ENCODE data around the gene NEU4. TPM values are rescaled to one million over a fixed set of nuclear protein-coding genes. Genes with fewer than 3 reads are reported as not detected.

The NEU4 gene
- total RNA-seq, 1 experiment from 2014 or later, result 0.70 TPM

GRCh38 chr2:241855888-241856422, 47.0 kb downstream of the NEU4 start:
- Mint-ChIP-seq H3K4me3 (no peak overlapping the region), H3K27me3 (ENCODE audit: low read depth) (peaks cover 2% of the 10 kb centered on the region; the same call in 1 of the 2 replicates), H3K9me3 (no peaks in the 10 kb centered on the region), H3K27ac (no peak overlapping the region; a peak in 1 of 7 replicates), H3K36me3 (ENCODE audit: insufficient read depth in 1 of 3, low read depth in 3 of 3) (no peaks in the 10 kb centered on the region), H3K4me1 (peaks cover 2 to 6% of the 10 kb centered on the region in 2 experiments; a peak in 1 of 4 replicates)
- H3K27me3 ChIP-seq (ENCODE audit: insufficient read depth, low read length), result no peaks in the 10 kb centered on the region
- no CpG with 5 or more reads among the region's 20 CpGs for WGBS (ENCODE audit: extremely low coverage, insufficient read length, low lambda C conversion rate)
- no peak overlapping the region for H2BK120ac ChIP-seq (ENCODE audit: low read depth, low read length, poor library complexity, severe bottlenecking)
- H2BK5ac ChIP-seq (ENCODE audit: insufficient read length, low read length), result no peak overlapping the region
- H3K56ac ChIP-seq (ENCODE audit: insufficient read length, low read depth, low read length), result no peak overlapping the region
- no peaks in the 10 kb centered on the region for H3K4me1 ChIP-seq (ENCODE audit: insufficient read depth, low read length)
- H3K4me2 ChIP-seq (ENCODE audit: insufficient read depth, insufficient read length, low read length), result no peak overlapping the region
- no peak overlapping the region for H4K91ac ChIP-seq (ENCODE audit: insufficient read length, low read depth, low read length)
- no peak for DNase-seq
- no peaks in the 10 kb centered on the region for H3K23me2 ChIP-seq (ENCODE audit: insufficient read length, low read depth, low read length, poor library complexity, severe bottlenecking)
- no peaks in the 10 kb centered on the region for H3K79me2 ChIP-seq (ENCODE audit: insufficient read depth, low read length)
- no peaks in the 10 kb centered on the region for H4K20me1 ChIP-seq (ENCODE audit: control insufficient read depth, insufficient read depth, insufficient read length)
- H2BK12ac ChIP-seq (ENCODE audit: insufficient read length, low read depth, low read length), result no peak overlapping the region
- no peak for TF ChIP-seq CTCF (conservative IDR thresholded peaks at IDR 0.05)
- H3K27ac ChIP-seq (ENCODE audit: insufficient read length, low read depth, low read length), result no peak overlapping the region
- no peak overlapping the region for H3K18ac ChIP-seq (ENCODE audit: insufficient read length, low read depth, low read length)
- H3K79me1 ChIP-seq (ENCODE audit: insufficient read depth, low read depth, low read length, poor library complexity, severe bottlenecking), result no peaks in the 10 kb centered on the region
- no peak overlapping the region for H2AFZ ChIP-seq (ENCODE audit: low read length)
- H3T11ph ChIP-seq (ENCODE audit: low read length), result no peak overlapping the region
- no peak overlapping the region for H2AK5ac ChIP-seq (ENCODE audit: insufficient read length, low read length)
- H3K9me3 ChIP-seq (ENCODE audit: control insufficient read depth, low read depth, low read length), result no peaks in the 10 kb centered on the region
- H3K4ac ChIP-seq (ENCODE audit: low read depth, low read length), result no peak overlapping the region
- no peak overlapping the region for H2BK15ac ChIP-seq (ENCODE audit: low read depth, low read length)
- no peak overlapping the region for H4K8ac ChIP-seq (replicated peaks; ENCODE audit: insufficient read length, low read depth, low read length)
- H2BK20ac ChIP-seq (ENCODE audit: low read depth, low read length, poor library complexity, severe bottlenecking), result no peak overlapping the region
- H3K9ac ChIP-seq (ENCODE audit: extremely low read depth, insufficient read length, low read length), result no peak overlapping the region
- H3K23ac ChIP-seq (ENCODE audit: insufficient read length, low read depth, low read length), result no peak overlapping the region
- H4K5ac ChIP-seq (ENCODE audit: insufficient read length, low read depth, low read length), result no peak overlapping the region
- H3K14ac ChIP-seq (ENCODE audit: insufficient read depth, low read length), result no peak overlapping the region
